ENCODE data around the gene TMEM87A.
"Not testable (repeated sequence)": the region's sequence is repeated elsewhere in the genome, so short reads cannot be mapped to it uniquely, and the experiment has no call there.

Gene TMEM87A

GRCh38 chr15:42270551-42270950 is 2.7 kb downstream of the TMEM87A start:
- DNase-seq (ENCODE audit: low spot score): peak; percentile 5

- no peak for DNase-seq (ENCODE audit: low spot score)
Observed at GRCh38 chr15:42267286-42267685, 5.9 kb downstream of the TMEM87A start.

GRCh38 chr15:42264795-42265194 is 8.4 kb downstream of the TMEM87A start:
- no peak for DNase-seq (ENCODE audit: low spot score)

- no peak for DNase-seq (ENCODE audit: low spot score)
Observed at GRCh38 chr15:42253300-42253699, 19.9 kb downstream of the TMEM87A start.

- DNase-seq (ENCODE audit: low spot score): no peak
Observed at GRCh38 chr15:42240823-42241222, 32.4 kb downstream of the TMEM87A start.

GRCh38 chr15:42239528-42240182 is 33.6 kb downstream of the TMEM87A start:
- DNase-seq (ENCODE audit: low spot score): no peak

GRCh38 chr15:42233107-42233506 is 40.1 kb downstream of the TMEM87A start:
- DNase-seq (ENCODE audit: low spot score): no peak

GRCh38 chr15:42232606-42233005 is 40.6 kb downstream of the TMEM87A start:
- DNase-seq (ENCODE audit: low spot score): no peak

GRCh38 chr15:42231088-42231487 is 42.1 kb downstream of the TMEM87A start:
- DNase-seq (ENCODE audit: low spot score): no peak

GRCh38 chr15:42228981-42229380 is 44.3 kb downstream of the TMEM87A start:
- not testable (repeated sequence) for DNase-seq (ENCODE audit: low spot score)

GRCh38 chr15:42228036-42228435 is 45.2 kb downstream of the TMEM87A start:
- no peak for DNase-seq (ENCODE audit: low spot score)

- peak; percentile 74 for DNase-seq (ENCODE audit: low spot score)
Observed at GRCh38 chr15:42226648-42227047, 46.6 kb downstream of the TMEM87A start.

- DNase-seq (ENCODE audit: low spot score): no peak
Observed at GRCh38 chr15:42220216-42220615, 53.0 kb downstream of the TMEM87A start.

GRCh38 chr15:42218953-42219592 is 54.2 kb downstream of the TMEM87A start:
- DNase-seq (ENCODE audit: low spot score): no peak

- no peak for DNase-seq (ENCODE audit: low spot score)
Observed at GRCh38 chr15:42217568-42217967, 55.7 kb downstream of the TMEM87A start.

GRCh38 chr15:42215913-42216829 is 57.1 kb downstream of the TMEM87A start:
- DNase-seq (ENCODE audit: low spot score): peak; percentile 42

- DNase-seq (ENCODE audit: low spot score): no peak
Observed at GRCh38 chr15:42214600-42214999, 58.6 kb downstream of the TMEM87A start.

- no peak for DNase-seq (ENCODE audit: low spot score)
Observed at GRCh38 chr15:42213511-42213910, 59.7 kb downstream of the TMEM87A start.

GRCh38 chr15:42210696-42211095 is 62.5 kb downstream of the TMEM87A start:
- no peak for DNase-seq (ENCODE audit: low spot score)

- peak; percentile 81 for DNase-seq (ENCODE audit: low spot score)
Observed at GRCh38 chr15:42207674-42208579, 65.3 kb downstream of the TMEM87A start, which contains the start of gene VPS39. VPS39 (minus strand) TSS chr15:42208304; CDS start chr15:42208153, 151 bp downstream.

GRCh38 chr15:42206406-42206805 is 66.8 kb downstream of the TMEM87A start:
- DNase-seq (ENCODE audit: low spot score): no peak

- DNase-seq (ENCODE audit: low spot score): no peak
Observed at GRCh38 chr15:42203891-42204290, 69.3 kb downstream of the TMEM87A start.

All from pons (tissue), 1 donor.